ENCODE results near the gene EPHB1. TPM values are rescaled to one million over a fixed set of nuclear protein-coding genes. Genes with fewer than 3 reads are reported as not detected.

Gene EPHB1
- total RNA-seq, 3 donors from 2014 or later, result 1.8 to 5.9 (median 3.4) TPM

GRCh38 chr3:135165260-135165659, 370.2 kb downstream of the EPHB1 start:
- Histone ChIP-seq H3K27ac (no peak overlapping the region), H3K4me3 (no peak overlapping the region), H3K9me3 (no peaks in the 10 kb centered on the region), H3K4me1 (no peaks in the 10 kb centered on the region), H3K27me3 (no peaks in the 10 kb centered on the region), H3K36me3 (no peaks in the 10 kb centered on the region)
- intact Hi-C loops (cut with DNase I; ENCODE audit: low total_unique reads), result no loop called here
- no peak for TF ChIP-seq POLR2A (IDR thresholded peaks at IDR 0.05)
- no peak for DNase-seq (ENCODE audit: low spot score in 2 of 2)

DNA sequence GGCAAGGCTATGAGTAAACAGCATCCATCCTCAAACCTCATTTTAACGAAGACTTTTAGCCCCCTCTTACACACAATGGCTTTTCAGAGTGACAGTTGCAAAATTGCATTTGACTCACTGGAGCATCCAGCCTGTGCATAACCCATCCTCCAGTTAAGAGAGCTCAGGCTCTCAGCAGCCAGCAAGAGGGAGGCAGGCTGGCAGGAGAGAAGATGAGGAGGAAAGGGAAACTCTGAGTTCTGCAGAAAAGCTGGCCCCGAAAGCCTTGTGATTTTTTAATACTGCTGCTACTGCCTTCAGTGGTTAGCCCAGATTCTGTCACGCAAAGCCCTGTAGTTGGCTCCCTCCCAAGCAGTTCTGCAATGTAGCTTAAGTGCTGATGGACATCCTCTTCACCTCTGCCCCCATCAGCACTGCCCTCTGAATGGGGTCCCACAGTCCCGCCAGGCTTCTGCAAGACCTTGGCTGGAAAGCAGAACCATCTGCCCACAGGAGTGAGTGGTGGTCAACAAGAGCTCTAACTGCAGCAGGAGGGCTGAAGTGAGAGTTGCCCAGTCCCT, 371.3 kb downstream of the EPHB1 start:
- Histone ChIP-seq H3K4me1 (no peaks in the 10 kb centered on the region), H3K36me3 (no peaks in the 10 kb centered on the region), H3K9me3 (no peaks in the 10 kb centered on the region), H3K27me3 (no peaks in the 10 kb centered on the region), H3K27ac (no peak overlapping the region), H3K4me3 (no peak overlapping the region)
- intact Hi-C loops (cut with DNase I; ENCODE audit: low total_unique reads), result no loop called here
- no peak for TF ChIP-seq POLR2AphosphoS5 (IDR thresholded peaks at IDR 0.05)
- TF ChIP-seq POLR2A (IDR thresholded peaks at IDR 0.05), result no peak
- TF ChIP-seq, protein P1, sequence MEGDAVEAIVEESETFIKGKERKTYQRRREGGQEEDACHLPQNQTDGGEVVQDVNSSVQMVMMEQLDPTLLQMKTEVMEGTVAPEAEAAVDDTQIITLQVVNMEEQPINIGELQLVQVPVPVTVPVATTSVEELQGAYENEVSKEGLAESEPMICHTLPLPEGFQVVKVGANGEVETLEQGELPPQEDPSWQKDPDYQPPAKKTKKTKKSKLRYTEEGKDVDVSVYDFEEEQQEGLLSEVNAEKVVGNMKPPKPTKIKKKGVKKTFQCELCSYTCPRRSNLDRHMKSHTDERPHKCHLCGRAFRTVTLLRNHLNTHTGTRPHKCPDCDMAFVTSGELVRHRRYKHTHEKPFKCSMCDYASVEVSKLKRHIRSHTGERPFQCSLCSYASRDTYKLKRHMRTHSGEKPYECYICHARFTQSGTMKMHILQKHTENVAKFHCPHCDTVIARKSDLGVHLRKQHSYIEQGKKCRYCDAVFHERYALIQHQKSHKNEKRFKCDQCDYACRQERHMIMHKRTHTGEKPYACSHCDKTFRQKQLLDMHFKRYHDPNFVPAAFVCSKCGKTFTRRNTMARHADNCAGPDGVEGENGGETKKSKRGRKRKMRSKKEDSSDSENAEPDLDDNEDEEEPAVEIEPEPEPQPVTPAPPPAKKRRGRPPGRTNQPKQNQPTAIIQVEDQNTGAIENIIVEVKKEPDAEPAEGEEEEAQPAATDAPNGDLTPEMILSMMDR (IDR thresholded peaks at IDR 0.05), result no peak
- DNase-seq (ENCODE audit: low spot score in 2 of 2), result no peak

- Histone ChIP-seq H3K36me3 (no peaks in the 10 kb centered on the region), H3K27me3 (no peaks in the 10 kb centered on the region), H3K4me3 (no peak overlapping the region), H3K27ac (no peak overlapping the region), H3K9me3 (no peaks in the 10 kb centered on the region), H3K4me1 (no peaks in the 10 kb centered on the region)
- intact Hi-C loops (cut with DNase I; ENCODE audit: low total_unique reads), result no loop called here
- DNase-seq (ENCODE audit: low spot score in 2 of 2), result no peak
- TF ChIP-seq, protein P1 (IDR thresholded peaks at IDR 0.05), result no peak
- TF ChIP-seq POLR2A (IDR thresholded peaks at IDR 0.05) (no peak), POLR2AphosphoS5 (IDR thresholded peaks at IDR 0.05) (no peak)
These were observed 373.8 kb downstream of the EPHB1 start for GRCh38 chr3:135168822-135169221.

DNA sequence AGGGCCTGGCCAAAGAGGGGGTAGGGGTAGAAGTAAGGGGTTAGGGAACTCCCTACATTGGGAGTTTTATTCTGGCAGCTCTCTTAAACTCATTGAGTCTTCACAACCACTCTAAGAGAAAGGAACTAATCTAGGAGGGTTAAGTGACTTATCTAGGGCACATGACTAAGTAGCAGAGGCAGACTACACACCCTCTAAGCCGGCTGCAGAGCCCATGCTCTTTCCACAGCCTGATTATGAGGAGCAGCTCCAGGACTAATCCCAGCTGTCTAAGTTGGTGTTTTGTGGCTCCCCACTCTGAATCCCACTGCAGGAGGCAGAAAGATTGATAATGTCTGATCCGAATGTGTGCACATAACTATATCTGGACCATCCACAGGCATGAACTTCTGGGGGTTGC, 374.6 kb downstream of the EPHB1 start:
- intact Hi-C loops (cut with DNase I; ENCODE audit: low total_unique reads), result no loop called here
- Histone ChIP-seq H3K36me3 (no peaks in the 10 kb centered on the region), H3K27ac (no peak overlapping the region), H3K4me3 (no peak overlapping the region), H3K4me1 (no peaks in the 10 kb centered on the region), H3K27me3 (no peaks in the 10 kb centered on the region), H3K9me3 (no peaks in the 10 kb centered on the region)
- TF ChIP-seq, protein P1 (IDR thresholded peaks at IDR 0.05), result no peak
- no peak for TF ChIP-seq POLR2AphosphoS5 (IDR thresholded peaks at IDR 0.05)
- no peak for TF ChIP-seq POLR2A (IDR thresholded peaks at IDR 0.05)
- DNase-seq (ENCODE audit: low spot score in 2 of 2), result no peak

- no peak for DNase-seq (ENCODE audit: low spot score in 2 of 2)
- no peaks in the 10 kb centered on the region for H3K4me1 ChIP-seq
- TF ChIP-seq POLR2AphosphoS5 (IDR thresholded peaks at IDR 0.05), result no peak
- TF ChIP-seq, protein P1 (IDR thresholded peaks at IDR 0.05), result no peak
- TF ChIP-seq POLR2A (IDR thresholded peaks at IDR 0.05), result no peak
- no peak overlapping the region for H3K27ac ChIP-seq
- H3K36me3 ChIP-seq, result no peaks in the 10 kb centered on the region
- intact Hi-C loops (cut with DNase I; ENCODE audit: low total_unique reads), result no loop called here
- no peak overlapping the region for H3K4me3 ChIP-seq
- H3K27me3 ChIP-seq, result no peaks in the 10 kb centered on the region
- no peaks in the 10 kb centered on the region for H3K9me3 ChIP-seq
These were observed 375.7 kb downstream of the EPHB1 start for GRCh38 chr3:135170732-135171131.
